Glutamatergic neuron (in vitro differentiated cells): Measurements from ENCODE around the gene BCAR3. TPM values are rescaled to one million over a fixed set of nuclear protein-coding genes. Genes with fewer than 3 reads are reported as not detected.
A peak's percentile ranks its signal among the peaks of the same experiment; 100 is the strongest.

Experiments
- DNase-seq: peaks from one replicate; pipeline ENCODE4 v3.0.0; 2022
- H3K27ac Mint-ChIP-seq: one replicate; pipeline ENCODE4 v1.8.0; 2020; ENCODE audit warnings: mild to moderate bottlenecking, mixed read lengths, inconsistent platforms; ENCODE audit not compliant: unreplicated experiment
- H3K27me3 Mint-ChIP-seq: one replicate; pipeline ENCODE4 v1.8.0; 2020; ENCODE audit warnings: mild to moderate bottlenecking, moderate library complexity, mixed read lengths, inconsistent platforms; ENCODE audit not compliant: unreplicated experiment
- H3K36me3 Mint-ChIP-seq: one replicate; pipeline ENCODE4 v1.8.0; 2020; ENCODE audit warnings: mild to moderate bottlenecking, mixed read lengths, inconsistent platforms; ENCODE audit not compliant: unreplicated experiment
- H3K4me1 Mint-ChIP-seq: one replicate; pipeline ENCODE4 v1.8.0; 2020; ENCODE audit warnings: mild to moderate bottlenecking, low read depth, mixed read lengths, inconsistent platforms; ENCODE audit not compliant: unreplicated experiment
- H3K4me3 Mint-ChIP-seq: one replicate; pipeline ENCODE4 v1.8.0; 2020; ENCODE audit warnings: mild to moderate bottlenecking, mixed read lengths, inconsistent platforms; ENCODE audit not compliant: unreplicated experiment
- H3K9me3 Mint-ChIP-seq: one replicate; pipeline ENCODE4 v1.8.0; 2020; ENCODE audit warnings: mild to moderate bottlenecking, moderate library complexity, mixed read lengths, inconsistent platforms; ENCODE audit not compliant: unreplicated experiment
- CTCF ChIP-seq: fragments of 200-600 bp; sonication (generic); IDR thresholded peaks from one replicate; pipeline ENCODE4 v1.5.0; 2021; ENCODE audit not compliant: partially characterized antibody, unreplicated experiment
- total RNA-seq: library from RNA; stranded (reverse); fragmentation: NEBNext Ultra II Directional; extraction: Animal tissue kit (Norgen Biotek cat#: 25700); gene quantifications from one replicate; pipeline ENCODE4 v1.2.1, GENCODE V29; 2021; ENCODE audit not compliant: unreplicated experiment

BCAR3 gene
- total RNA-seq, 1 donor from 2014 or later = 12.8 TPM

GRCh38 chr1:93602101-93602500 is 79.5 kb downstream of the BCAR3 start:
- DNase-seq = no peak
- peaks cover 19% of the 10 kb centered on the region for H3K36me3 Mint-ChIP-seq
- no peak for TF ChIP-seq CTCF
- H3K4me3 Mint-ChIP-seq = no peak overlapping the region
- H3K9me3 Mint-ChIP-seq = peaks cover 40% of the 10 kb centered on the region
- peak overlapping the region; percentile 83 for H3K27ac Mint-ChIP-seq
- H3K27me3 Mint-ChIP-seq = peaks cover 19% of the 10 kb centered on the region
- H3K4me1 Mint-ChIP-seq = peaks cover 63% of the 10 kb centered on the region

GRCh38 chr1:93601686-93602085 is 80.0 kb downstream of the BCAR3 start:
- TF ChIP-seq CTCF = no peak
- Mint-ChIP-seq H3K27me3 (peaks cover 15% of the 10 kb centered on the region), H3K4me3 (no peak overlapping the region), H3K36me3 (peaks cover 19% of the 10 kb centered on the region), H3K4me1 (peaks cover 63% of the 10 kb centered on the region), H3K9me3 (peaks cover 38% of the 10 kb centered on the region), H3K27ac (peak overlapping the region; percentile 65)
- no peak for DNase-seq

- Mint-ChIP-seq H3K9me3 (peaks cover 30% of the 10 kb centered on the region), H3K36me3 (peaks cover 10% of the 10 kb centered on the region), H3K4me1 (peaks cover 59% of the 10 kb centered on the region), H3K27me3 (peaks cover 11% of the 10 kb centered on the region), H3K4me3 (no peak overlapping the region), H3K27ac (peak overlapping the region; percentile 20)
- no peak for DNase-seq
- no peak for TF ChIP-seq CTCF
These were observed 81.0 kb downstream of the BCAR3 start for GRCh38 chr1:93600663-93601062.

GRCh38 chr1:93599479-93599878 is 82.2 kb downstream of the BCAR3 start:
- Mint-ChIP-seq H3K27ac (peak overlapping the region; percentile 7), H3K36me3 (peaks cover 10% of the 10 kb centered on the region), H3K9me3 (peaks cover 32% of the 10 kb centered on the region), H3K4me3 (no peak overlapping the region), H3K4me1 (peaks cover 58% of the 10 kb centered on the region), H3K27me3 (peaks cover 11% of the 10 kb centered on the region)
- TF ChIP-seq CTCF = no peak
- DNase-seq = no peak

- Mint-ChIP-seq H3K27me3 (peaks cover 11% of the 10 kb centered on the region), H3K27ac (peak overlapping the region; percentile 92)
These were observed 82.7 kb downstream of the BCAR3 start for GRCh38 chr1:93598861-93599439.

More at GRCh38 chr1:93598861-93599439, 82.7 kb downstream of the BCAR3 start:
- H3K4me3 Mint-ChIP-seq = no peak overlapping the region
- peaks cover 32% of the 10 kb centered on the region for H3K9me3 Mint-ChIP-seq
- DNase-seq = no peak
- peaks cover 58% of the 10 kb centered on the region for H3K4me1 Mint-ChIP-seq
- no peak for TF ChIP-seq CTCF
- H3K36me3 Mint-ChIP-seq = peaks cover 10% of the 10 kb centered on the region
